WTC11 (cell line): ENCODE results near the gene TXNRD1.

Experiments
- IRF2 ChIP-seq: sonication (generic); formaldehyde crosslinking; IDR thresholded peaks from 2 replicates; pipeline ENCODE4 v1.8.0; 2022; ENCODE audit warnings: low read depth, missing genetic modification reagents, borderline replicate concordance
- JUN ChIP-seq: sonication (generic); formaldehyde crosslinking; IDR thresholded peaks from 2 replicates; pipeline ENCODE4 v1.8.0; 2023; ENCODE audit warnings: mild to moderate bottlenecking, missing genetic modification reagents
- NR2C2 ChIP-seq: sonication (generic); formaldehyde crosslinking; IDR thresholded peaks from 2 replicates; pipeline ENCODE4 v1.8.0; 2022; ENCODE audit warnings: mild to moderate bottlenecking, missing genetic modification reagents
- NR3C1 ChIP-seq: sonication (generic); formaldehyde crosslinking; conservative IDR thresholded peaks from 2 replicates; pipeline ENCODE4 v1.8.1; 2023; ENCODE audit warnings: low read depth, mild to moderate bottlenecking, missing genetic modification reagents
- TP53 ChIP-seq: sonication (generic); formaldehyde crosslinking; IDR thresholded peaks from 2 replicates; pipeline ENCODE4 v1.8.1; 2023; ENCODE audit warnings: mild to moderate bottlenecking, missing genetic modification reagents
- ZBTB21 ChIP-seq: sonication (generic); formaldehyde crosslinking; IDR thresholded peaks from 2 replicates; pipeline ENCODE4 v1.8.1; 2023; ENCODE audit warnings: mild to moderate bottlenecking, missing genetic modification reagents, borderline replicate concordance
- TF ChIP-seq, protein P1 (sequence below): fragments of 200-600 bp; IDR thresholded peaks from 2 replicates; pipeline ENCODE4 v1.8.0; 2022; ENCODE audit warnings: antibody characterized with exemption
- TF ChIP-seq, protein P2 (sequence below): sonication (generic); formaldehyde crosslinking; IDR thresholded peaks from 2 replicates; pipeline ENCODE4 v1.8.1; 2023; ENCODE audit warnings: mild to moderate bottlenecking, missing genetic modification reagents
- TF ChIP-seq, protein P3 (sequence below): sonication (generic); formaldehyde crosslinking; IDR thresholded peaks from 2 replicates; pipeline ENCODE4 v1.8.0; 2022; ENCODE audit warnings: mild to moderate bottlenecking, missing genetic modification reagents
- TF ChIP-seq, protein P4 (sequence below): sonication (generic); formaldehyde crosslinking; IDR thresholded peaks from 2 replicates; pipeline ENCODE4 v1.8.1; 2023; ENCODE audit warnings: mild to moderate bottlenecking, missing genetic modification reagents
- TF ChIP-seq, protein P5 (sequence below): sonication (generic); formaldehyde crosslinking; IDR thresholded peaks from 2 replicates; pipeline ENCODE4 v1.8.1; 2023; ENCODE audit warnings: mild to moderate bottlenecking, missing genetic modification reagents, moderate library complexity
- TF ChIP-seq, protein P6 (sequence below): sonication (generic); formaldehyde crosslinking; conservative IDR thresholded peaks from 2 replicates; pipeline ENCODE4 v1.8.1; 2022; ENCODE audit warnings: mild to moderate bottlenecking, missing genetic modification reagents

DNA sequence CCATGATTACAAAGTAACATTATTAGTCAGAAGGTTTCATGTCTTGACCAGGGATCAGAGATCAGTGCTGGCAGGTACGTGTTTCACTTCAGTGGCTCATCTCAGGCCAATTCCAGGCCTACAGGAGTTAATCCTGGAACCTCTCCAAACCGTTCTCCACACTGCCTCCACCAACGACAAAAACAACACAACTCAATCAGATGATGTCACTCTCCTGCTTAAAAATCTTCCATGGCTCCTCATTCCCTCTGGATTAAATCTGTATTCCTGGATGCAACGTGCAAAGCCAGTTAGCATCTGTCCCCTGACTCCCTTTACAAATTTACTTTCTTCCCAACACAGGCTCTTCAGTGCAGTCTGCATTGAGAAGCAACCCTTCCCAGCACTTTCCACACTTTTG, 34.3 kb upstream of the TXNRD1 start:
- TF ChIP-seq, protein P1, sequence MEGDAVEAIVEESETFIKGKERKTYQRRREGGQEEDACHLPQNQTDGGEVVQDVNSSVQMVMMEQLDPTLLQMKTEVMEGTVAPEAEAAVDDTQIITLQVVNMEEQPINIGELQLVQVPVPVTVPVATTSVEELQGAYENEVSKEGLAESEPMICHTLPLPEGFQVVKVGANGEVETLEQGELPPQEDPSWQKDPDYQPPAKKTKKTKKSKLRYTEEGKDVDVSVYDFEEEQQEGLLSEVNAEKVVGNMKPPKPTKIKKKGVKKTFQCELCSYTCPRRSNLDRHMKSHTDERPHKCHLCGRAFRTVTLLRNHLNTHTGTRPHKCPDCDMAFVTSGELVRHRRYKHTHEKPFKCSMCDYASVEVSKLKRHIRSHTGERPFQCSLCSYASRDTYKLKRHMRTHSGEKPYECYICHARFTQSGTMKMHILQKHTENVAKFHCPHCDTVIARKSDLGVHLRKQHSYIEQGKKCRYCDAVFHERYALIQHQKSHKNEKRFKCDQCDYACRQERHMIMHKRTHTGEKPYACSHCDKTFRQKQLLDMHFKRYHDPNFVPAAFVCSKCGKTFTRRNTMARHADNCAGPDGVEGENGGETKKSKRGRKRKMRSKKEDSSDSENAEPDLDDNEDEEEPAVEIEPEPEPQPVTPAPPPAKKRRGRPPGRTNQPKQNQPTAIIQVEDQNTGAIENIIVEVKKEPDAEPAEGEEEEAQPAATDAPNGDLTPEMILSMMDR = no peak
- TF ChIP-seq JUN = no peak
- TF ChIP-seq, protein P2, sequence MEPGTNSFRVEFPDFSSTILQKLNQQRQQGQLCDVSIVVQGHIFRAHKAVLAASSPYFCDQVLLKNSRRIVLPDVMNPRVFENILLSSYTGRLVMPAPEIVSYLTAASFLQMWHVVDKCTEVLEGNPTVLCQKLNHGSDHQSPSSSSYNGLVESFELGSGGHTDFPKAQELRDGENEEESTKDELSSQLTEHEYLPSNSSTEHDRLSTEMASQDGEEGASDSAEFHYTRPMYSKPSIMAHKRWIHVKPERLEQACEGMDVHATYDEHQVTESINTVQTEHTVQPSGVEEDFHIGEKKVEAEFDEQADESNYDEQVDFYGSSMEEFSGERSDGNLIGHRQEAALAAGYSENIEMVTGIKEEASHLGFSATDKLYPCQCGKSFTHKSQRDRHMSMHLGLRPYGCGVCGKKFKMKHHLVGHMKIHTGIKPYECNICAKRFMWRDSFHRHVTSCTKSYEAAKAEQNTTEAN (CRISPR knock-in tag) = no peak
- TF ChIP-seq NR3C1 (CRISPR knock-in tag) = no peak
- TF ChIP-seq TP53 (CRISPR knock-in tag) = no peak
- TF ChIP-seq, protein P3, sequence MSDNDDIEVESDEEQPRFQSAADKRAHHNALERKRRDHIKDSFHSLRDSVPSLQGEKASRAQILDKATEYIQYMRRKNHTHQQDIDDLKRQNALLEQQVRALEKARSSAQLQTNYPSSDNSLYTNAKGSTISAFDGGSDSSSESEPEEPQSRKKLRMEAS = no peak
- TF ChIP-seq ZBTB21 (CRISPR knock-in tag) = no peak
- TF ChIP-seq IRF2 = no peak
- TF ChIP-seq, protein P4, sequence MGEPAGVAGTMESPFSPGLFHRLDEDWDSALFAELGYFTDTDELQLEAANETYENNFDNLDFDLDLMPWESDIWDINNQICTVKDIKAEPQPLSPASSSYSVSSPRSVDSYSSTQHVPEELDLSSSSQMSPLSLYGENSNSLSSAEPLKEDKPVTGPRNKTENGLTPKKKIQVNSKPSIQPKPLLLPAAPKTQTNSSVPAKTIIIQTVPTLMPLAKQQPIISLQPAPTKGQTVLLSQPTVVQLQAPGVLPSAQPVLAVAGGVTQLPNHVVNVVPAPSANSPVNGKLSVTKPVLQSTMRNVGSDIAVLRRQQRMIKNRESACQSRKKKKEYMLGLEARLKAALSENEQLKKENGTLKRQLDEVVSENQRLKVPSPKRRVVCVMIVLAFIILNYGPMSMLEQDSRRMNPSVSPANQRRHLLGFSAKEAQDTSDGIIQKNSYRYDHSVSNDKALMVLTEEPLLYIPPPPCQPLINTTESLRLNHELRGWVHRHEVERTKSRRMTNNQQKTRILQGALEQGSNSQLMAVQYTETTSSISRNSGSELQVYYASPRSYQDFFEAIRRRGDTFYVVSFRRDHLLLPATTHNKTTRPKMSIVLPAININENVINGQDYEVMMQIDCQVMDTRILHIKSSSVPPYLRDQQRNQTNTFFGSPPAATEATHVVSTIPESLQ (CRISPR knock-in tag) = no peak
- TF ChIP-seq, protein P5, sequence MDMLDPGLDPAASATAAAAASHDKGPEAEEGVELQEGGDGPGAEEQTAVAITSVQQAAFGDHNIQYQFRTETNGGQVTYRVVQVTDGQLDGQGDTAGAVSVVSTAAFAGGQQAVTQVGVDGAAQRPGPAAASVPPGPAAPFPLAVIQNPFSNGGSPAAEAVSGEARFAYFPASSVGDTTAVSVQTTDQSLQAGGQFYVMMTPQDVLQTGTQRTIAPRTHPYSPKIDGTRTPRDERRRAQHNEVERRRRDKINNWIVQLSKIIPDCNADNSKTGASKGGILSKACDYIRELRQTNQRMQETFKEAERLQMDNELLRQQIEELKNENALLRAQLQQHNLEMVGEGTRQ (CRISPR knock-in tag) = no peak
- no peak for TF ChIP-seq NR2C2 (CRISPR knock-in tag)
- TF ChIP-seq, protein P6, sequence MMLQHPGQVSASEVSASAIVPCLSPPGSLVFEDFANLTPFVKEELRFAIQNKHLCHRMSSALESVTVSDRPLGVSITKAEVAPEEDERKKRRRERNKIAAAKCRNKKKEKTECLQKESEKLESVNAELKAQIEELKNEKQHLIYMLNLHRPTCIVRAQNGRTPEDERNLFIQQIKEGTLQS = no peak
